Esophagus squamous epithelium (tissue), 5 donors: Measurements from ENCODE around the gene OTUD1. TPM values are rescaled to one million over a fixed set of nuclear protein-coding genes. Genes with fewer than 3 reads are reported as not detected.

Source experiments
- DNase-seq: peaks from one replicate; lab custom pipeline; 2025; lab: John Stamatoyannopoulos, UW
- H3K27ac ChIP-seq, 4 donors: fragments of 200-600 bp; sonication (generic); one replicate each; pipeline ENCODE4 v1.5.1; 2016 to 2019; ENCODE audit warnings: mild to moderate bottlenecking in 1 of 4
- H3K27me3 ChIP-seq, 4 donors: fragments of 200-600 bp; sonication (generic); 1 replicate in 3 of 4; 2 replicates in 1 of 4; pipeline versions ENCODE4 v1.5.1 to v1.6.0; 2017 to 2021; ENCODE audit warnings: antibody characterized with exemption in 1 of 4
- H3K36me3 ChIP-seq, 3 donors: fragments of 200-600 bp; sonication (generic); one replicate each; pipeline ENCODE4 v1.5.1; 2016 to 2019
- H3K4me1 ChIP-seq, 3 donors: fragments of 200-600 bp; sonication (generic); one replicate each; pipeline ENCODE4 v1.5.1; 2017 to 2019
- H3K4me3 ChIP-seq, 4 donors: fragments of 200-600 bp; sonication (generic); 1 replicate in 3 of 4; 2 replicates in 1 of 4; pipeline ENCODE4 v1.5.1; 2016 to 2019; ENCODE audit warnings: mild to moderate bottlenecking in 2 of 4, moderate library complexity in 1 of 4
- H3K9me3 ChIP-seq, 3 donors: fragments of 200-600 bp; sonication (generic); one replicate each; pipeline ENCODE4 v1.5.1; 2016 to 2019
- CTCF ChIP-seq, 6 experiments: fragments of 450-650 bp in 4 of 6; fragments of 200-600 bp in 2 of 6; sonication (generic) in 2 of 6; IDR thresholded peaks; one replicate each; pipeline ENCODE4 v1.5.1; 2016 to 2019; ENCODE audit warnings: antibody characterized with exemption in 6 of 6, mild to moderate bottlenecking in 4 of 6, moderate library complexity in 4 of 6
- POLR2A ChIP-seq, 4 donors: fragments of 450-650 bp; IDR thresholded peaks; one replicate each; pipeline ENCODE4 v1.6.1; 2017; ENCODE audit warnings: antibody characterized with exemption in 4 of 4, mild to moderate bottlenecking in 4 of 4, moderate library complexity in 3 of 4
- WGBS, 2 donors: methylation state at CpG; one replicate each; pipeline ENCODE4 v1.1.5; 2018; 5-methylcytosine and 5-hydroxymethylcytosine counted together
- intact Hi-C: fragments of 100-400 bp; cut with DNase I; formaldehyde crosslinking; loops from one replicate; pipeline ENCODE4 v1.15.0; 2022
- total RNA-seq, 4 donors: library from RNA; depleted of rRNA; stranded (reverse); fragments of >200 nt; gene quantifications; one replicate each; pipeline ENCODE4 v1.1.0, GENCODE V29; 2016
- donor health status: DM: yes; HTN: yes; CAD: no.

The OTUD1 gene
- total RNA-seq, 4 donors from 2014 or later, result 4.3 to 10.1 (median 6.4) TPM

- Histone ChIP-seq H3K4me3 (no peak overlapping the region), H3K27me3 (no peaks in the 10 kb centered on the region), H3K9me3 (no peaks in the 10 kb centered on the region), H3K36me3 (no peaks in the 10 kb centered on the region), H3K27ac (no peak overlapping the region), H3K4me1 (peaks cover 0 to 21% (median 0%) of the 10 kb centered on the region in 3 donors)
- no peak for DNase-seq
- WGBS, 2 donors, result 54 to 88% methylated on average over 1 of the region's 1 CpG
- intact Hi-C loops, result no loop called here
- TF ChIP-seq POLR2A (IDR thresholded peaks at IDR 0.05) (no peak), CTCF (IDR thresholded peaks at IDR 0.05) (no peak)
These were observed 17.5 kb upstream of the OTUD1 start for GRCh38 chr10:23421397-23421796.

GRCh38 chr10:23422003-23422411, 16.9 kb upstream of the OTUD1 start:
- TF ChIP-seq CTCF (IDR thresholded peaks at IDR 0.05), result no peak
- TF ChIP-seq POLR2A (IDR thresholded peaks at IDR 0.05), result no peak
- DNase-seq, result no peak
- Histone ChIP-seq H3K27me3 (no peaks in the 10 kb centered on the region), H3K4me3 (no peak overlapping the region), H3K27ac (no peak overlapping the region), H3K4me1 (peaks cover 0 to 21% (median 0%) of the 10 kb centered on the region in 3 donors), H3K36me3 (no peaks in the 10 kb centered on the region), H3K9me3 (no peaks in the 10 kb centered on the region)
- 54 to 66% methylated on average over 2 of the region's 2 CpGs for WGBS, 2 donors
- intact Hi-C loops, result no loop called here

GRCh38 chr10:23432166-23432565, 6.7 kb upstream of the OTUD1 start:
- Histone ChIP-seq H3K27me3 (no peaks in the 10 kb centered on the region), H3K4me3 (no peak overlapping the region), H3K36me3 (no peaks in the 10 kb centered on the region), H3K4me1 (peaks cover 0 to 9% (median 0%) of the 10 kb centered on the region in 3 donors), H3K9me3 (no peaks in the 10 kb centered on the region), H3K27ac (peak overlapping the region; percentile 38 to 74 (median 40))
- no peak for DNase-seq
- WGBS, 2 donors, result 27 to 33% methylated on average over 1 of the region's 1 CpG
- intact Hi-C loops, result no loop called here
- TF ChIP-seq POLR2A (IDR thresholded peaks at IDR 0.05), result no peak
- TF ChIP-seq CTCF (IDR thresholded peaks at IDR 0.05), result no peak

- no peak overlapping the region for H3K4me3 ChIP-seq
- TF ChIP-seq CTCF (IDR thresholded peaks at IDR 0.05) (no peak), POLR2A (IDR thresholded peaks at IDR 0.05) (no peak)
- peaks cover 0 to 9% (median 0%) of the 10 kb centered on the region in 3 donors for H3K4me1 ChIP-seq
- peak overlapping the region; percentile 38 to 74 (median 40) for H3K27ac ChIP-seq
- DNase-seq, result no peak
- 62 to 68% methylated on average over 3 of the region's 3 CpGs for WGBS, 2 donors
- intact Hi-C loops, result no loop called here
- no peaks in the 10 kb centered on the region for H3K9me3 ChIP-seq
- H3K27me3 ChIP-seq, result no peaks in the 10 kb centered on the region
- H3K36me3 ChIP-seq, result no peaks in the 10 kb centered on the region
These were observed 6.2 kb upstream of the OTUD1 start for GRCh38 chr10:23432639-23433038.

GRCh38 chr10:23433701-23434100, 5.2 kb upstream of the OTUD1 start:
- WGBS, 2 donors, result 73 to 81% methylated on average over 2 of the region's 2 CpGs
- no peaks in the 10 kb centered on the region for H3K27me3 ChIP-seq
- H3K4me1 ChIP-seq, result peaks cover 0 to 18% (median 5%) of the 10 kb centered on the region in 3 donors
- H3K27ac ChIP-seq, result no peak overlapping the region
- DNase-seq, result no peak
- no peak for TF ChIP-seq POLR2A (IDR thresholded peaks at IDR 0.05)
- TF ChIP-seq CTCF (IDR thresholded peaks at IDR 0.05), result no peak
- H3K4me3 ChIP-seq, result no peak overlapping the region
- no peaks in the 10 kb centered on the region for H3K9me3 ChIP-seq
- H3K36me3 ChIP-seq, result no peaks in the 10 kb centered on the region
- intact Hi-C loops, result no loop called here
